GM19351 (cell line): ENCODE measurements around the gene UBE4A.
A peak's percentile ranks its signal among the peaks of the same experiment; 100 is the strongest.
"Not testable (repeated sequence)": the region's sequence is repeated elsewhere in the genome, so short reads cannot be mapped to it uniquely, and the experiment has no call there.

Source experiments
- ATAC-seq: cut with Tn5 transposase; IDR thresholded peaks from one replicate; pipeline ENCODE4 v1.9.1; 2021; ENCODE audit warnings: mild to moderate bottlenecking, moderate library complexity; ENCODE audit not compliant: unreplicated experiment

UBE4A gene

GRCh38 chr11:118398791-118399559 is 39.6 kb downstream of the UBE4A start:
- peak; percentile 52 for ATAC-seq

- peak; percentile 61 for ATAC-seq
Measured at GRCh38 chr11:118401151-118401879, 41.9 kb downstream of the UBE4A start, which contains the start of gene ATP5MG. Gene ATP5MG, plus strand, starts transcription at chr11:118401606. Its CDS starts 60 bp downstream, at chr11:118401666.

GRCh38 chr11:118401880-118402590 is 42.6 kb downstream of the UBE4A start:
- ATAC-seq: no peak

- not testable (repeated sequence) for ATAC-seq
Measured at GRCh38 chr11:118402594-118402993, 43.2 kb downstream of the UBE4A start.

- ATAC-seq: no peak
Measured at GRCh38 chr11:118406599-118407166, 47.3 kb downstream of the UBE4A start.

DNA sequence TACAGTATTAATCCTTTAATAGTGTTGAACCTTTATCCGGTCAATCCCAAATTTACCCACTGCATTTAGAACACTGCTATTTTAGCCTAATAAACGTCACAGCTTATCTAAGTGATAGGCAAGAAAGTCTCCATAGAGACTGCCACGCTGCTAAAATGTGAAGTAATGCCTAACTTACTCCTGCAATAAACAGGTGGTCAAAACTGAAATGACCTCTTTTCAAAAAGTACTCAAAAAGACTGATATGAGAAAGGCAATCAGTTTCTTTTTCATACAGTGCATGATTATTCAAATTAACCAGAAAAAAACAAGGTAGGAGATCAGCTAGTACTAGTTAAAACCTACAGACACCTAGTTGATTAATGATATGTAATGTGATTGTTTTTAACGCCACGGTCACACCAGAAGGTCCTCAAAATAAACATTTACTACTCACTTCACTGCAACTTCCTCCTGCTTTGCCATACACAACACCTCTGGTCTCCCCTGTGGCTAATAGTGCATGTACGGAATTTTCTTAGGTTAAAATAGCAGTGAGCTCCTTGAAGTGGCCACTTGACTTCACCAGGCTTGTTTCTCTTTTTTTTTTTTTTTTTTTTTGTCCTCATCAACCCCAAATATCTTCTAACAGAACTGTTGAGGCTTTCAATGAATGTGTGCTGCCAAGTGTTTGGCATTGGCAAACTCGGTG is 50.8 kb downstream of the UBE4A start:
- peak; percentile 38 for ATAC-seq

GRCh38 chr11:118411530-118411929 is 52.1 kb downstream of the UBE4A start:
- no peak for ATAC-seq

DNA sequence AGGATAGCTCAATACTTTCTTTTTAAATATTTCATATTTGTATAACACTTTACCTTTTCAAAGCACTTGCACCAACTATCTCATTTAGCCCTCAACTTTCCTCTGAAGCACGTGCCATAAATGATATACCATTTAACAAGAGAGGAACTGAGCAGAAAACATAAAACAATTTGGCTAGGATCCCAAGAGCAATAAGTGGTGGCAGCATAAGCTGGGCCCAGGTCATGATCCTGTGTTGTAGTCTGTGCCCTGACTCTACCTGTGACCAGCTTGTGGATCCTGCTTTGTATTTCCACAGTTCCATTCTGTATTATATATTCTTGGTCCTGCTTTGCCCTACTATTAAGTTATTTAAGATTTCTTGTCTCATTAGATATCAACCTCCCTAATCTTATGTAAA is 53.5 kb downstream of the UBE4A start:
- no peak for ATAC-seq

- no peak for ATAC-seq
Measured at GRCh38 chr11:118415062-118415738, 55.8 kb downstream of the UBE4A start.

DNA sequence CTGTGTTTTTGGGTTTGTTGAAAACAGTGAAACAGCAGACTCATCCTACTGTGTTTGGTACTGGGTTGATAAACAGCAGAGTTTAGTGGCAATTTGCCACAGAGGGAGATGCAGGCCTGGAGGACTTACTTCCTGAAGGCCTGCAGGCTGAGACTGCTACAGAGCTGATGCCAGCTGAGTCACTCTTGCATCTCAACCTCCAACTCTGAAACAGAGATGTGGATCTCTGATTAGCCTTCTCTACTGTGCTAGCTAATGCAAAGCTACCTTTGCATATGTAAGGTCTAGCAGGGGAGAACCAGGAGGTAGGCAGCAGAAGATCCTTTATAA is 56.3 kb downstream of the UBE4A start:
- no peak for ATAC-seq

DNA sequence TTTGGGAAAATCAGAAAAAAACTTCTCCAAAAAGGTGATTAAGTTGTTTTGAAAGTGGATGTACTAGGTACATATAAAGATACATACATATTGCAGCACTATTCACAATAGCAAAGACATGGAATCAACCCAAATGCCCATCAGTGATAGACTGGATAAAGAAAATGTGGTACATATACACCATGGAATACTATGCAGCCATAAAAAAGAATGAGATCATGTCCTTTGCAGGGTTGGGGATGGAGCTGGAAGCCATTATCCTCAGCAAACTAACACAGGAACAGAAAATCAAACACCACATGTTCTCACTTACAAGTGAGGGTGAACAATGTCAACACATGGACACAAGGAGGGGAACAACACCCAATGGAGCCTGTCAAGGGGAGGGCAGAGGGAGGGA is 57.5 kb downstream of the UBE4A start:
- ATAC-seq: not testable (repeated sequence)

GRCh38 chr11:118417801-118418200 is 58.4 kb downstream of the UBE4A start:
- no peak for ATAC-seq

- ATAC-seq: no peak
Measured at GRCh38 chr11:118418766-118419165, 59.4 kb downstream of the UBE4A start.

DNA sequence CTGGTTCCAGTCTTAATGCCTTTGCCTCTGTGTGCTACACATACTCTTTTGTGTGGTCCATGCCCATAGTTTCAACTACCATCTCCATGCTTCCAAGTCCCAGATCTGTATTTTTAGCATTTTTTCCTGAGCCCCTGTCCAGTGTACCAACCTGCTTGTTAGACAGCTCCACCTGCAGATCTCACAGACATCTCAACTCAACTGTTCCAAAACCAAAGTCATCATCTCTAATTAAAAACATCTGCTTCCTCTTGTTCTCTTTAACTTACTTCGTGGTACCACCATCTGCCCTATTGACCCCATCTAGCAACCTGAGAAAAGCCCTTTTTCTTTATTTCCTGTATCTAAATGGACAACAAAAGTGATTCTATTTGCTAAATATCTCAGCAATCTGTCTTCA is 68.3 kb downstream of the UBE4A start:
- ATAC-seq: no peak

GRCh38 chr11:118430956-118431355 is 71.6 kb downstream of the UBE4A start:
- ATAC-seq: no peak

DNA sequence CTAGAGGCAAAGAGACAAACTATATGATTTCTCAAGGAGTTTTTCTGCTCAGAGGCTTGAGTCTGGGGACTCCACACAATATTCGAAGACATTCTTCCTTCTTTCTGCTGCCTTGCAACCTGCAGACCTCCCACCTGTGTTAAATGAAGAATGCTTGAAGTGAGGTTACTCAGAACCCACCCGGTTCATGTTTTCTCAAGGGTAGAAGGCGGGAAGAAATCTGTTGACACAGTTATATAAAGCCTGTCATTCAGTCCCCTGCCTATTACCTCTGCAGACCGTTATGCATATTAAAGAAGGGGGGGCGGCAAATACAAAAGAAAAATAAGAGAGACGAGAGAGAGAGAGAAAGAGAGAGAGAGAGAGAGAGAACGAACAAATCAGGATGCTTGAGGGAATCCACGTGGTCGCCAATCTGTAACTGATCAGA is 74.7 kb downstream of the UBE4A start:
- no peak for ATAC-seq

- ATAC-seq: no peak
Measured at GRCh38 chr11:118434553-118435289, 75.3 kb downstream of the UBE4A start.

DNA sequence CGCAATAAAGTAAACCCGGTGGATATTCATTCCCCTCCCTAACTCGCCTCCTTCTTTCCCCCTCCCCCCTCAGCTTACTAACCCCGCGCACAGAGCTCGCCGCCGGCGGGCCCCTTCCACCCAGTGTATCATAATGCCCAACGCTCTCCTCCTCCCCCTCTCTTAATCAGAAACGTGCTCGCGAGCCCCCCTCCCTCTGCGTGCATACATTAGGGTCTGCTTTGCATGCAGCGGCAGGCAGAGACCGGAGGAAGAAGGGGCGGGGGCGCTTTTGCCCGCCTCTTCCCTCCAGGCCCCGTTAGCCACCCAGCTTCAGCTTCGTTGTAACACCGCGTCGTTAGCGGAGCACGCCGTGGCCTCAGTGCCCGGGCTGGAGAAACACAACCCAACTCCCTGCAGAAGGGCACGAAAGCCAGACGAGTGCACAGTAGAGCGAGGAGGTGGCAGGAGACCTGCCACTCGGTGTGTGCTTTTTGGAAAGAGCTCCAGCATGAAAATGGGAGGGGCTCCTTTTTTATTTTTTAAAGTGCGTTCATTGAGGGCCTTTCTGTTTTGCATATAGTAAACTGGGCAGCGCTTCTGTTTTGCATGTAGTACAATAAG is 76.0 kb downstream of the UBE4A start:
- ATAC-seq: peak; percentile 26
